Measurements from ENCODE around the gene MLLT3.

DNA sequence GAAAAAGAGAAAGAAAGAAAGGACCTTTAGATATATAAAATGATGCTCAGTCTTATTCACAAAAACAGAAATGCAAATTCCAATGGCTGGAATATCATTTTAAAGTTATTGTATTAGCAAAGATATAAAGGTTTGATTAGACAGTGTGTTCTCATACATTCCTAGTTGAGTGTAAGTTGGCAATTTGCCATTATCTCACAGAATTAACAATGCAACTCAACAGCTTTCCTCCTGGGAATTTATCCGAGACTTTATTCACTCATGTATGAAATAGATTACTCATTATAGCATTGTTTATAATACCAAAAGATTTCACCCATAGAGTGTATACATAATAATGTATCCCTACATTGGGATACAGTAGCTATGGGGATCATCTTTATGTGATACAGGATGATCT is 27.1 kb upstream of the MLLT3 start:
- TF ChIP-seq CTCF (IDR thresholded peaks at IDR 0.05; ENCODE audit: borderline replicate concordance, extremely low read depth, low read length, poor library complexity, severe bottlenecking) (no peak), EZH2 (IDR thresholded peaks at IDR 0.05; ENCODE audit: borderline replicate concordance, low read depth, low read length, severe bottlenecking) (no peak)

Measured in DND-41 (cell line).